NCI-H2081 (cell line): ENCODE data around the gene HSP90AA1.
"Not testable (repeated sequence)": the region's sequence is repeated elsewhere in the genome, so short reads cannot be mapped to it uniquely, and the experiment has no call there.

ENCODE experiments used
- DNase-seq, 2 experiments: peaks; one replicate each; lab custom pipeline; 2025; lab: John Stamatoyannopoulos, UW

The HSP90AA1 gene

GRCh38 chr14:102086972-102087761 lies at the start of gene HSP90AA1:
Gene HSP90AA1, minus strand, starts transcription at chr14:102087044. Its CDS starts 666 bp downstream, at chr14:102086378.
- peak; percentile 96 to 97 for DNase-seq

DNA sequence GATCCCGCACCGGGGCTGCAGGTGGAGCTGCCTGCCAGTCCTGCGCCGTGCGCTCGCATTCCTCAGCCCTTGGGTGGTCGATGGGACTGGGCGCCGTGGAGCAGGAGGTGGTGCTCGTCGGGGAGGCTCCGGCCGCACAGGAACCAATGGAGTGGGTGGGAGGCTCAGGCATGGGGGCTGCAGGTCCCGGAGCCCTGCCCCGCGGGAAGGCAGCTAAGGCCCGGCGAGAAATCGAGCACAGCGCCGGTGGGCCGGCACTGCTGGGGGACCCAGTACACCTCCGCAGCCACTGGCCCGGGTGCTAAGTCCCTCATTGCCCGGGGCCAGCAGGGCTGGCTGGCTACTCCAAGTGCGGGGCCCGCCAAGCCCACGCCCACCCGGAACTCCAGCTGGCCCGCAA lies 48.6 kb upstream of the HSP90AA1 start:
- DNase-seq: not testable (repeated sequence)

DNA sequence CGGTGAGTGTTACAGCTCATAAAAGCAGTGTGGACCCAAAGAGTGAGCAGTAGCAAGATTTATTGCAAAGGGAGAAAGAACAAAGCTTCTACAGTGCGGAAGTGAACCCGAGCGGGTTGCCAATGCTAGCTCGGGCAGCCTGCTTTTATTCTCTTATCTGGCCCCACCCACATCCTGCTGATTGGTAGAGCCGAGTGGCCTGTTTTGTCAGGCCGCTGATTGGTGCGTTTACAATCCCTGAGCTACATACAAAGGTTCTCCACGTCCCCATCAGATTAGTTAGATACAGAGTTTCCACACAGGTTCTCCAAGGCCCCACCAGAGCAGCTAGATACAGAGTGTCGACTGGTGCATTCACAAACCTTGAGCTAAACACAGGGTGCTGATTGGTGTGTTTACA lies 47.9 kb upstream of the HSP90AA1 start:
- not testable (repeated sequence) for DNase-seq

- not testable (repeated sequence) for DNase-seq
Measured at GRCh38 chr14:102134021-102134420, 47.2 kb upstream of the HSP90AA1 start.

GRCh38 chr14:102131741-102132140 lies 44.9 kb upstream of the HSP90AA1 start:
- no peak for DNase-seq

- no peak for DNase-seq
Measured at GRCh38 chr14:102126807-102127455, 40.1 kb upstream of the HSP90AA1 start.

DNA sequence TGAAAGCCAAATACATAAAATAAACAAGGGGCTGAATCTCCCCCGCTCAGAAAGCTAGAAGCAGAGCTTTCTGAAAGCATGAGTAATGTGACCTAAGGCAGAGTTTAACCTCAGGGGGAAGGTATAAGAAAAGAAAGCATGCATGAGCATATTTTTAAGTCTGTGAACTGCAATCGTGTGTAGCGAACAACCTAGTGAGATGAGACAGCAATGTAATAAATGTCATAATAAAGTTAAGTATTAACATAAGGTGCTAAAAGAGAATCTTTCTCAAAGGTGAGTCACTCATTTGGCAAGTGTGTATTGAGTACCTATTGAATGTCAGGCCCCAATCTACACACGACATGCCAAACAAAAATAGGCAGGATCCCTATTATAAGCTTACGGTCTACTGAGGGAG lies 38.7 kb upstream of the HSP90AA1 start:
- no peak for DNase-seq

DNA sequence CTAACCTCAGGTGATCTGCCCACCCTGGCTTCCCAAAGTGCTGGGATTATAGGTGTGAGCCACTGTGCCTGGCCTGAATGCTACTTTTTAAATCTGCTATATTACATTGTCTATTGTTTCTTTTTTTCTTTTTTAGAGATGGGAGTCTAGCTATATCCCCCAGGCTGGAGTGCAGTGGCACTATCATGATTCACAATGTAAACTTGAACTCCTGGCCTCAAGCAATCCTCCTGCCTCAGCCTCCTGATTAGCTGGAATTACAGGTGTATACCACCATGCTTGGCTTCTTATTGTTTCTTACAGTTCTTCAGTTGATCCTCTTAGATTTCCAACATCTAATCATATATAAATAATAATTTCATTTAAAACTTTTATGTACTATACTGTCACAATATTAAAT lies 37.6 kb upstream of the HSP90AA1 start:
- no peak for DNase-seq

GRCh38 chr14:102121567-102121966 lies 34.7 kb upstream of the HSP90AA1 start:
- no peak for DNase-seq

GRCh38 chr14:102120888-102121287 lies 34.0 kb upstream of the HSP90AA1 start:
- no peak for DNase-seq

DNA sequence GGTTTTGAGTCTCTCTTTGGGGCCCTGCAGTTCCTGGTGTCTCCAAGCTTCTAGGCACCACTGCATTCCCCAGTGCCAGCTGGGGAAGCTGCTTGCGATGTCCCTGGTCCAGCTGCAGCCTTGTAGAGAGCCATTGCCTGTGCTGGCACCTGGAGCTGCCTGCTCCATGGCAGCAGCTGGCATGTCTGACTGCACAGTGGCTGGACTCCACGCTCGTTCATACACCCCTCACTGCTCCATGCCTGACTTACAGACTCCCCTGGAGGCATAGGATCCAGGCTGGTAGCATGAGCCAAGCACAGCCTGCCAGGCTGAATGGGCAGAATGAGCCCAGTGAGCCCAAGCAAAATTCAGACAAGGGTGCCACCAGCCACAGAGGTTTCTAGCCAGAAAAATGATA lies 31.0 kb upstream of the HSP90AA1 start:
- DNase-seq: no peak

GRCh38 chr14:102116361-102117180 lies 29.7 kb upstream of the HSP90AA1 start:
- DNase-seq: no peak

DNA sequence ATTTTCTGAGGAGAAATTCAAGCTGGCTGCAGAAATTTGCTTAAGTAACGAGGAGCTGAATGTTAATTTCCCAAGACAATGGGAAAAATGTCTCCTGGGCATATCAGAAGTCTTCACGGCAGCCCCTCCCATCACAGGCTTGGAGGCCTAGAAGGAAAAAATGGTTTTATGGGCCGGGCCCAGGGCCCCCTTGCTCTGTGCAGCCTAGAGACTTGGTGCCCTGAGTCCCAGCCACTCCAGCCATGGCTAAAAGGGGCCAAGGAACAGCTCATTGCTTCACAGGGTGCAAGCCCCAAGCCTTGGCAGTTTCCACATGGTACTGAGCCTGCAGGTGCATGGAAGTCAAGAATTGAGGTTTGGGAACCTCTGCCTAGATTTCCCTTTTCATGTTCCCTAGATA lies 24.3 kb upstream of the HSP90AA1 start:
- no peak for DNase-seq

GRCh38 chr14:102109332-102109731 lies 22.5 kb upstream of the HSP90AA1 start:
- DNase-seq: not testable (repeated sequence)

DNA sequence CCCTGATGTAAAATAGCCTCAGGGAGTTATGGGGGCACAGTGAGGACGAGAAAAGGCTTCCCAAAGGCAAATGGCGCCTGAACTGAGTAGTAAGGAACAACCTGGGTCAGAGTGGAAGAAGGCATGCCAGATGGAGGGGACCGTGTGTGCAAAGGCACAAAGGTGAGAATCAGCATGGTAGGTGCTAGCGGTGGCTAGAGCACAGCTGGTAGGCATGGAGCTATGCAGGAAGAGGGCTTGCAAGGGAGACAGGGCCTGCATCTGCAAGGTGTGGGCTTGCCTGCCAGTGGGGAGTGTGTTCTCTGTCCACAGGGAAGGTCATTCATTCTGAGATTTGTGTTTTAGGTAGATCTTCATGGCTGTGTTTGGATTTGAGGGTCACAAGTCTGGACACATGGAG lies 18.5 kb upstream of the HSP90AA1 start:
- no peak for DNase-seq

- DNase-seq: no peak
Measured at GRCh38 chr14:102103062-102103695, 16.3 kb upstream of the HSP90AA1 start.

DNA sequence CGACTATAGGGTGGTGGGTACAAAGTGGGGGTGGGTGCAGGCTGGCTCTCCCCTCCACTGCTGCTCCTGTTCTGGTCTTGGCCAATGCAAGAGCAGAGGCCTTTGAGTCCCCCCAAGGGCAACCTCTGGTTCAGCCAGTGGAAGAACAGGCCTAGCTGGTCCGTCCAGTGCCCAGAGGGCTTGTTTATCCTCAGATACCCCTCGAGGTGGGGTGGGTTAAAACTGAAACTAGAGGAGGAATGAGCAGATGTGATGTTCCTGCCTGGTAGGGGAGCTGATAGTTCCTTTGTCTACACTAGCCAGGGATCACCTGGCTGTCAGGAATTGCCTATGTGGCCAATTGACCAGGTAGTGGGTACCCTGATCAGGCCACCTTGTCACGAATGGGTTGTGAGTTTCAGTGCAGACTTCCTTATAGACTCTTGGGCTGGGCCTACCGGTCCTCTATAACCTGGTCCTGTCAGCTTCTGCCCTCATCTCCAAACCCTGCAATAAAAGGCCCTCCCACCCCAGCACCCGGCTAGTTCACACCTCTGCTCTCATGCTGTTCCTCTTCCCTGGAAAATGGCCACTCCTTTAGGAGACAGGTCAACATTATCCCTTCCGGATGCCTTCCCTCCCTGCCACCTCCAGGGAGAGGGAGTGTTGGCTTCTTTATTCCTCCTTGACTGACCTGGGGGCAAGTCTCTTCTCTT lies 10.7 kb upstream of the HSP90AA1 start:
- no peak for DNase-seq

GRCh38 chr14:102096569-102097188 lies 9.8 kb upstream of the HSP90AA1 start:
- peak; percentile 75 to 80 for DNase-seq

DNA sequence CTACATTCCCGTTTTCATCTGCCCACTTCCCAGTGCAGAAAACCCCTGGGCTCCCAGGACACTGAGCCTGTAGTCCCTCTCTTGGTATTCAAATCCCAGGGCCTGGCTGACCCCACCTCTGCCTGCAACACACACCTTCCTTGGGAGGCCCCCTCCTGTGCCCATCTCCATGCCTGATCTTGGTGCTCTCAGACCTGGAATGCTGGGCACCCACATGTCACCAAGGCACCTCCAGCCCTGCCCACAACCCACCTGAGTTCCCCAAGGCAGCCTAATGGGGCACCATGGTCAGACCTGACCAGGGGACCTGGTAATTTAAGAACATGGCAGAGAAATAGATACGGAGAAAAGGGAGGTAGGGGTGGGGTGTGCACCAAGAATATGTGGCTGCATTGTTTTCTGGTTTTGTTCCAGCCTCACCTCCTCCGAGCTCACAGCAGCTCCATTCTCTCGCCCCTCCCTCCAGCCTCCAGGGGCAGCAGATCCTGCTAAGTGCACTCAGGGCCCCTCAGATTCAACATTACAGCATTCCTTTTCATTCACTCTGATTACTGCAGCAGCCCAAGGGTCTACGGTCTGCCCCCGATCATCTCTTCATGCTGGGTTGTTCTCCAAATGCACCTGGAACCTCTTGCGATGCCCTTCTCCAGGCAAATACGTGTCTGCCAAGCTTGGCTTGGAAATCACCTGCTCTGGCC lies 9.2 kb upstream of the HSP90AA1 start:
- DNase-seq: no peak

- no peak for DNase-seq
Measured at GRCh38 chr14:102095231-102095870, 8.5 kb upstream of the HSP90AA1 start.
